GM19043 (cell line): ENCODE measurements around the gene FAR1.

Experiments
- ATAC-seq: cut with Tn5 transposase; IDR thresholded peaks from one replicate; pipeline ENCODE4 v1.9.1; 2021; ENCODE audit warnings: low read depth; ENCODE audit not compliant: unreplicated experiment

The FAR1 gene

GRCh38 chr11:13668957-13669521, 571 bp downstream of the FAR1 start:
- peak; percentile 4 for ATAC-seq

- ATAC-seq: no peak
Observed at GRCh38 chr11:13669544-13670488, 1.3 kb downstream of the FAR1 start.

- no peak for ATAC-seq
Observed at GRCh38 chr11:13672576-13673210, 4.2 kb downstream of the FAR1 start.

GRCh38 chr11:13674799-13675509, 6.5 kb downstream of the FAR1 start:
- no peak for ATAC-seq

GRCh38 chr11:13676576-13676975, 8.1 kb downstream of the FAR1 start:
- no peak for ATAC-seq

- no peak for ATAC-seq
Observed at GRCh38 chr11:13679768-13680167, 11.3 kb downstream of the FAR1 start.

GRCh38 chr11:13680501-13681264, 12.2 kb downstream of the FAR1 start:
- ATAC-seq: peak; percentile 80

GRCh38 chr11:13681446-13681845, 13.0 kb downstream of the FAR1 start:
- ATAC-seq: no peak

GRCh38 chr11:13682212-13682611, 13.7 kb downstream of the FAR1 start:
- ATAC-seq: no peak

- ATAC-seq: no peak
Observed at GRCh38 chr11:13685461-13686108, 17.1 kb downstream of the FAR1 start.

- ATAC-seq: no peak
Observed at GRCh38 chr11:13686776-13687175, 18.3 kb downstream of the FAR1 start.

GRCh38 chr11:13687271-13687670, 18.8 kb downstream of the FAR1 start:
- no peak for ATAC-seq

- no peak for ATAC-seq
Observed at GRCh38 chr11:13691286-13691899, 22.9 kb downstream of the FAR1 start.

GRCh38 chr11:13692172-13692571, 23.7 kb downstream of the FAR1 start:
- no peak for ATAC-seq

- no peak for ATAC-seq
Observed at GRCh38 chr11:13694115-13694514, 25.6 kb downstream of the FAR1 start.

GRCh38 chr11:13695886-13696285, 27.4 kb downstream of the FAR1 start:
- ATAC-seq: no peak

- no peak for ATAC-seq
Observed at GRCh38 chr11:13697710-13698109, 29.2 kb downstream of the FAR1 start.

GRCh38 chr11:13698132-13698531, 29.7 kb downstream of the FAR1 start:
- ATAC-seq: no peak

GRCh38 chr11:13699041-13699440, 30.6 kb downstream of the FAR1 start:
- ATAC-seq: no peak
